Right ventricle myocardium inferior (tissue), 1 donor: Measurements from ENCODE around the gene ATP6V1A. TPM values are rescaled to one million over a fixed set of nuclear protein-coding genes. Genes with fewer than 3 reads are reported as not detected.

ENCODE experiments used
- ATAC-seq: fragments of 200-7000 bp; cut with Tn5 transposase; one replicate; pipeline ENCODE4 v1.9.1; 2020; ENCODE audit warnings: mild to moderate bottlenecking, moderate library complexity
- DNase-seq: peaks from one replicate; pipeline ENCODE4 v3.0.0; 2021; ENCODE audit errors: missing footprints
- intact Hi-C: fragments of 100-400 bp; cut with DNase I; formaldehyde crosslinking; loops from one replicate; pipeline ENCODE4 v1.11.0; 2022
- total RNA-seq: library from RNA; stranded (reverse); fragmentation: NEBNext Ultra II Directional; extraction: Animal tissue kit (Norgen Biotek cat#: 25700); gene quantifications from one replicate; pipeline ENCODE4 v1.2.1, GENCODE V29; 2021
- donor health status: DM: no; HTN: yes; CAD: no; lungs with severe emphysema.

The ATP6V1A gene
- total RNA-seq, 1 donor from 2014 or later = 23.9 TPM

DNA sequence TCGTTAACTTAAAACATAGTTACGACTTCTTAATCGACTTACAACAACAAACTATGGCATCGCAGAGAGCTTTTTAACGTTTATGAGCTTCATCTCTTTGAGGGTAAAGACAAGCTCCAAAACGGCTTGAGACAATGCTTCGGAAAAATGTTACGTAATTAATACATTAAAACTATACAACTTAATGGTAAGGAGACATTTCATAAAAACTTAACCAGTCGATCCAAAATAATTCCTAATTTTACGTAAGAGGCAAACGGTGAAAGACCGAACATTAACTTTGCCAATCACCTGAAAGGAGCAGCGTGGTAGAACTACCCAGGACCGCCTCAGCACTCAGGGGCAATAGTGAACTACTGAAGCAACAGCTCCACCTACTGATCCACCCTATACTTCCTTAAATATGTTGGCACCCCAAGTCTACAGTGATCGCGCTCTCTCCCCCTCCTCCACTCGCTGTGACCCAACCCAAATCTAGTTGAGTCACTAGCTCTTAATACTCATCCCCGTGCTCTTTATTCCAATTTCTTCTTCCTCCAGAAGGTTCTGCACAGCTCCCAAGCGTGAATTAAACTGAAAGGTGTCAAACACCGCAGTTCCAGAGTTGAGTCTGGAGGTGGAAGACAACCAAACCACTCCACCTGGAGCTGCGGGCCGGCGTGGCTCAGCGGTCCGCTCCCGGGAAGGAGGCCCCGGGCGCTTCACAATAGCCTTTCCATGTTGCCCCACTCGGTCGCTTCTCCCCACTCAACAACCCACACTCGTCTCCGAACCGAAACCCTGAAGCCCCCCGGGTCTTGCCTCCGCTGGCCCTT, 1.7 kb upstream of the ATP6V1A start:
- peak; percentile 66 for ATAC-seq
- intact Hi-C loops = loop anchor here (5.0 to 10.0 kb wide), 2 partner anchors 253 to 410 kb away; no protein-coding TSS in a partner anchor
- no peak for DNase-seq

DNA sequence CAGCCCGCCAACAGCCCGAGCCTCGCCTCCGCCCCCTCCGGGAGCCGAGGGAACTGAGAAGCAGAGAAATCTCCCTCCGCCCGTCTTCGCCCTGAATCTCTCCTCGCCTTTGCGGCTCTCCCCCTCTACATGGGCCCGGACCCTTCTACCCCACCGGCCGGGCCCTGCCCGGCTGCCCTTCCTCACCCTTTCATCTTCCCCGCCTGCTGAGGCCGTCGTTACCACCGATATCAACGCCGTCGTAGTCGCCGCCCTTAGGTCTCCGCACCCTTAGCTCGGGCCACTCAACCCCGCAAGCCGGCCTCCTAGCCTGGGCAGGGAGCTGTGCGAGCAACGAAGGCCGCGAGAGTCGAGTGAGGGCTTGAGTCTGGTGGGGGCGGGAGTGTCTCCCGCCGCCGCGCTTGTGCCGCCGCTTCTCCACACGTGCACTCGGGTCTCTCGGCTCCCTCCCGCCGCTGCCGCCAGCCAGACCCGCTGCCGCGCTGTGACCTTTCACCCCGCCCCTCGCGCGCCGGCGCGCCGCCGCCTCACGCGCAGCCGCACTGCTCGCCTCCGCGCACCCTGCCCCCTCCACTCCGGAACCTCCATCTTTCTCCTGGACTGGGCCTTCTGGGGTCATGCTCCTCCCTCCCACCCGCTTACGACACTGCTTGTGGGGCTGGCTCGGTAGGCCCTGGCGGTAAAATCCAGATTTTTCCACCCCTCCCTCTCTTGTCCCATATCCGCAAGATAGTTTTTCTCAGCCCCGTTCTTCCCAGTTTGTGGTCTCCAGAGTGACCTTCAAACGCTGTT, 883 bp upstream of the ATP6V1A start, which contains the start of gene NAA50:
TSS of gene NAA50 (minus strand) at position 494 of the 792 bp plus-strand sequence. CDS start at position 194, 300 bp downstream.
- ATAC-seq = peak; percentile 97
- intact Hi-C loops = loop anchor here (1.0 to 10.0 kb wide), 5 partner anchors 39 to 1401 kb away; partner anchors contain the start of genes CCDC191, QTRT2, USF3 and ZBTB20

DNA sequence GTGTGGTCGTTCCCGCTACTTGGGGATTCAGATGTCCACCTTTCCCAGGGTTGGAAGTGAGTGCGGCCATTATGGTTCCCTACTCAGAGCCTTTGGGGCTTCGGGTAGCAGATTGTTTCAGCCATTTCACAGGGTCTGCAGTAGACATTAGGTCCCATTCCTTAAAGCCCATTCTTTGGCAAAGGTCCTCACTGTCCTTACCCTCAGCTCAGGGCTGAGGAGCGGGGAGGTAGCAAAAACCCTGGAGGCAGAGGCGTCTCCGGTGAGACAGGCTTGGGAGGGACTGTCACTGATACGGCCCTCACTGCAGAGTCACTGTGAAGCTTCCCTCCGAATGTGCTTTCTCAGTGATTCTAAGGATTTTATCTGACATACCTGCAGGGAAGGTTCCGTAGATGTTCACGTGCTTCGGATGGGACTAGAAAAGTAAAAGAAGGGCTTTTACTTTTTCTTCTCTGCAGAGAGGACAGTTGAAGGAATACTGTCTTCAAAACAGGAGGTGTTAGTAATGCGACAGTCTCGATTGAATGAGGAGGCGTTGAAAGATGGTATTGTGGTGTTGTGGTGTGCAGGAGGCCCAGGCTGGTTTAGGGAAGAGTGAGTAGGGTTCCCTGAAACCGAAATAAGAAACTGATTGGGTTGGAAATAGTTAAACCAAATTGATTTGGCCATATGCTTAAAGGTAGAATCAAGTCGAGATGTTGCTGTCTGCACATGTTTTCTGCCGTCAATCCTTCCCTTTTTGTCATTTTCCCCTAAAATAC, 630 bp downstream of the ATP6V1A start:
- ATAC-seq (no peak), DNase-seq (no peak)
- intact Hi-C loops = loop anchor here (2.0 to 10.0 kb wide), 4 partner anchors 37 to 1399 kb away; partner anchors contain the start of genes CCDC191, QTRT2 and ZBTB20

More for the DNA sequence above, 883 bp upstream of the ATP6V1A start, which contains the start of gene NAA50:
- peak; percentile 96 for DNase-seq

DNA sequence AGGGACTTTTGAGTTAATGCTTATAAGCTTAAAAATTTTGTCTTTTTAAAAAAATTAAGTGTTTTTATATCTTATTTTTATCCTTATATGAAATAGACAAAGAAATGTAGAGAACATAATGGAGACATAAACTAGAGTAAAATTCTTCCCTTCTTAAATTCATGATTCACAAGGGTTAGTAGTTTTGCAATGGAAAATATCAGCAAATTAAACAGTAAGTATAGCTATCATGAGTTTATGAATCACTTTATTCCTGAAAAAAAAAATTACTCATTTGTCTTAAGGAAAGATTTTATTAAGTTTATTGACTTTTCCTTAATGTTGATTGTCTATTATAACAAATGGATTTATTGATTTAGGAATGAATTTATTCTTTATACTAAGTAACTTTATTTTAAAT, 4.3 kb downstream of the ATP6V1A start:
- ATAC-seq (no peak), DNase-seq (no peak)
- intact Hi-C loops = no loop called here

DNA sequence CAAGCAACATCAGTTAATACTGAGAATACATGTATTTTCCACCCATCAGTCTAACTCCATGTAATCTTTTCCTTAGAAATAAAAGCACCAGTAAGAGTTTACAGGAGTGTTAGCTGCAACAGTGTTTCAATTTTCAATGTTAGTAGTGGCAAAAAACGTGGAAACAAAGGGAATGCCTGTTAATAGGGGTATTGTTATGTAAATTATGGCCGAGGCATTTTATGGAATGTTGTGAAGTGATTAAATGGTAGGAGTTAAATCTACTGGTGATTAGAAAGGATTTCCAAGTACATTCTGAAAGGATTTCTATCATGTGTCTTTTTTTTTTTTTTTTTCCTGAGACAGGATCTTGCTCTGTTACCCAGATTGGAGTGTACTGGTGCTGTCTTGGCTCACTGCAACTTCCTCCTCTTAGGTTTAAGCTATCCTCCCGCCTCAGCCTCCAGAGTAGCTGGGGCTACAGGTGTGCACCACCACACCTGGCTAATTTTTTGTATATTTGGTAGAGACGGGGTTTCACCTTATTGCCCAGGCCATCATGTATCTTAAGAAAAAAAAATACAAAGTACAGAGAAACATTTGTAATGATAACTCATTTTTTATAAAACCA, 6.6 kb downstream of the ATP6V1A start:
- ATAC-seq = no peak
- no peak for DNase-seq
- intact Hi-C loops = no loop called here

DNA sequence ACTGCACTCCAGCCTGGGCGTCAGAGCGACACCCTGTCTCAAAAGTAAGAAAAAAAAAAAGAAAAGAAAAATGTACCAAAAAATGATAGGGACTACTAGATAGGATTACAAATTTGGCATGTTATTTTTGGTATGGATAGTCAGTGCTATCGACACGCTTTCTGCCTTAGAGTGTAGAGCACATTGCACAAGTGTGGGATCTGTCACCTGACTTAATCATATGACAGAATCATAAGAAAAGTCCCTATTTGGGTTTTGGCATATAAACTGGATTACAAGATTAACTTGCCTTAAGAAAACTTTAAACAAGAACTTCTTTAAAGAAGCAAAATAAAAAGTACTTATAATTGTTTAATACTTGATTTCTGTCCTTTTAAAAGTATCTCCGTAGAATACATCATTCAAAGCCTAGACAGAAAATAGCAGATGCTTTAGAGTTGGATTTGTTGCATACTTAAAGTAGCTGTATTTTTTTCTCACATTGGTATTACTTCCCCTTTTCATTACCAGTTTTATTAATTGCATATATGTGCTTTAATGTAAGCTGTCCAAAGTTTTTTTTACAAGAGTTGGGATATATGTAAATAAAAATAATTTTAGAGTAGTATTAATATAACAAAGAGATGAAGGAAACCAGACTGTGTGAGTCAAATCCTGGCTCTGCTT, 7.8 kb downstream of the ATP6V1A start:
- no peak for DNase-seq
- intact Hi-C loops = no loop called here
- no peak for ATAC-seq

DNA sequence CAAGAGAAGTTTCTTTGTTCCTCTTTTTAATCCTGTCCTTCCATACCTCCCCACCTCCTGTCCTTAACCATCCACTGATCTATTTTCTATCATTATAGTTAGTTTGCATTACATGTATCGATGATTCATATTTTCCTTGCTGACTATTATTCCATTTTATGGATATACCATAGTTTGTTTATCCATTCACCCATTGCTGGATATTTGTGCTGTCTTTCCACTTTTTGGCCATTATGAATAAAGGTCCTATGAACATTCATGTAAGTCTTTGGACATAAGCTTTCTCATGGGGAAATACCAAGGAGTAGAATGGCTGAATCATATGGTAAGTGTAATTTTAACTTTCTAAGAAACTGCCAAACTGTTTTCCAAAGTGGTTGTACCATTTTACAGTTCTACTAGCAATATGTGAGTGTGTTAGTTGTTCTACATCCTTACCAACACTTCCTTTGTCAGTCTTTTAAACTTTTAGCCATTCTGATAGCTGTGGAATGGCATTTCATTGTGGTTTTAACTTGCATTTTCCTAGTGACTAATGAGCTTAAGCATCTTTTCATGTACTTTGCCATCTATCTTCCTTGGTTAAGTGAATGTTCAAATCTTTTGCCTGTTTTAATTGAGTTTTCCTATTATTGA, 11.7 kb downstream of the ATP6V1A start:
- ATAC-seq = no peak
- no peak for DNase-seq
- intact Hi-C loops = no loop called here

DNA sequence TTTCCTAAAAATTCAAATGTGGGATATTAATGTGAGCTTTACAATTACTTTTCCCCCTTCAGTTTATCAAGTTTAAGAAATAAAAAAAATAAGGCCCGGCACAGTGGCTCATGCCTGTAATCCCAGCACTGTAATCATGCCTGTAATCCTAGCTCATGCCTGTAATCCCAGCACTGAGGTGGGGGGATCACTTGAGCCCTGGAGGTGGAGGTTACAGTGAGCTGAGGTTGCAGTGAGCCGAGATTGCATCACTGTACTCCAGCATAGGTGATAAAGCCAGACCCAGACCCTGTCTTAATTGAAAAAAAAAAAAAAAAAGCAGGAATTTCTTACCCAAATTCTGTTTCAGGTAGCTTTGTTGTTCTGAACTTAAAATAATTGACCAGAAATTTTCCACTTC, 17.9 kb downstream of the ATP6V1A start:
- intact Hi-C loops = no loop called here
- DNase-seq = no peak
- ATAC-seq = no peak

DNA sequence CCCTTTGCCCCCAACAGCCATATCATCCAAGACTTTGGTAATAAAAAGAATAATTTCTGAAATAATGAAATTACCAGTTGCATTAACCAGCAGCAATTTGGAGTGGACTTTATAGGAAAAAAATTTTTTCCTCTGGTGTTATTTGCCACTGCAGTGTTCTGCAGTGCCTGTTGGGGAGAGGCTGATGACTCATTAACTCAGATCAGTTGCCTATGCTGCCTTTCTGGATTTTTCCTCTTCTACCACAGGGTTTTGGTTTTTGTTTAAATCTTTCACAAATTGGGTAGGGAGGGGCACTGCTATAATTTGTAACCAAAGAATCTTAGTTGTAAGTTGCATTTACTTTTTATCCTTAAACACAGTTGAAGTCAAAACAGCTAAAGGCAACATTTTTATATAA, 22.7 kb downstream of the ATP6V1A start:
- ATAC-seq (no peak), DNase-seq (no peak)
- intact Hi-C loops = no loop called here

DNA sequence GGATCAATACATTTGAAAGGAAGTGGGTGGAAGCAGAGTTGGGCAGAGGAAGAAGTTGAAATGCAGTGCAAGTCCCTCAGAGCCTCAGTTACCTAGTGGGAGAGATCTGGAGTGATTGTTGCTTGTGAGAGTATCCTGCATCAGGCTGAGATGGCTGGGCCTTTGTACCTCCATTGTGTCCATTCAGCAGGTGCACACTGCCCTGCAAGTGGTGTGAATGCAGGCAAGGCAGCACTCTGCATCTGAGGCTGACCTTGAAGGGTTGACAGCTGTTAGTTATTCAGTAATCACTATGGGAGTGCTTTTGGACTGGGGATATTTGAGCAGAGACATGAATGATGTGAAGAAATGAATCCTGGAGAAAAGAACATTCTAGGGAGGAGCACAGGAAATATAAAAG, 25.2 kb downstream of the ATP6V1A start:
- intact Hi-C loops = no loop called here
- DNase-seq = no peak
- no peak for ATAC-seq

DNA sequence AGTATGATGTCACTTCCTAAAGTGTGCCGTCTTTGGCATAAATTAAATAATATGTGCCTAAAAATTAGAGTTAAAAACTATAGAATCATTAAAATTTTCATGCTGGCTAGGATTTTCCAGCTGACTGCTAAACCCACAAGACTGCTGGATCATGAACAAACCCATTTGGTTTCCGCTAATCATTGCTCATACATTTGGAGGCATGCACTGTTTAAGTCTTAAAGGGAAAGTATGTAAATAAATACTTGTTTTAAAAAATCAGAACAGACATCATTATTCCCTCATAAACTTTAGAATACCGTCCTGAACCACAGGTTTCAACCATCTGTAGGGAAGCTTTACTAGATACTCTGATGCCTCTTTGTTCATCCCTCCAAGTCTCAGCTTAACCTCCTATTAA, 26.5 kb downstream of the ATP6V1A start:
- DNase-seq = no peak
- no peak for ATAC-seq
- intact Hi-C loops = no loop called here

DNA sequence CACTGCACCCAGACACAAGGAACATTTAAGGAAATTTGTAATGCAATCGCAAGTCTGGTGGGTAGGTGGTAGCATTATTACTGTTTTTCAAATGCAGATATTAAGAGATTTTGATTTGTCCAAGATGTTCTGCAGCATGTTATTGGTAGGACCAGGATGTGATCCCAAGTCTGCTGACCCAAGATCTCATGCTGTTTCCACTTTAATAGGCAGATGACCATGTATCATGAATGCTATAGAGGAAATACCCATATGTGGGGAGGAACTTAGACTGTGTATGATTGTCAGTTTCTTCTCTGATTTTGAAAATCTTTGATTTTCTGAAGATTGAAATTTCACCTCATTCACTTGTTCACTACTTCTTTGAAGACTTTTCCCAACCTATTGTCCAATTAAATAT, 28.7 kb downstream of the ATP6V1A start:
- intact Hi-C loops = no loop called here
- no peak for DNase-seq
- ATAC-seq = no peak

DNA sequence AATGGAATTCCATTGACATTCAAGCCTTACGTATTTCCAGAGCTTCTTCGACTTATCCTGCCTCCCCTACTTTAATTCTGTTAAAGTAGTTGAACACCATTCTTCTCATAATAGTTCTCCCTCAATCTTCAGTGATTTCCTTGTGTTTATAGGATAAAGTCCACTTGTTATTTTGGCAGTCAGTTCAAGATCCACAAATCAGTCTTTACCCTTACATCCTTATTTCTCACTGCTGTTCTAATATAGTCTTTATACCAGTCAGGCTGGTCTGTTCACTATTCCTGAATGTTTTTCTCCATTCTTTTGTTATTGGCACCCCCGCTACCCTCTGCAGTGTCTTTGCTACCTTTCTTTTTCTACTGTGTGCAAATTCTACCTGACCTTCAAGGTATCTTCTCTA, 29.7 kb downstream of the ATP6V1A start:
- intact Hi-C loops = no loop called here
- DNase-seq (no peak), ATAC-seq (no peak)

DNA sequence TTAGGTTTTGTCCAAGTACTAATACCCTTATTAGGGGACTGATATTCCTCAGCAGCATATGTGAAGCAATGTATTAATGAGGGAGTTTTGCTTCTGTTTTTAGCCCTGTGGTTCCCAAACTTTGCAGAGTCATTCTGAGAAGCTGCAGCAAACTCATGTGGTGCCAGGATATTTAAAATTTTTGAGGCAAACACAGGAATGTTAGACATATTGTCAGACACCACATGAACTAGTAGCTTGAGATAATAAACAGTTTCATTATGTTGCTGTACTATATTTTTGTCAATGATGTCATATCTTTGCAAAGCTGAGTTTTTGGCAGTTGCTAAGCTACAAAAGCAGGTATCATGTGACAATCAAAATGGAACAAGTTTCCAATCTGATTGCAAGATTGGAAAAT, 36.6 kb downstream of the ATP6V1A start:
- DNase-seq = no peak
- intact Hi-C loops = no loop called here
- ATAC-seq = no peak

DNA sequence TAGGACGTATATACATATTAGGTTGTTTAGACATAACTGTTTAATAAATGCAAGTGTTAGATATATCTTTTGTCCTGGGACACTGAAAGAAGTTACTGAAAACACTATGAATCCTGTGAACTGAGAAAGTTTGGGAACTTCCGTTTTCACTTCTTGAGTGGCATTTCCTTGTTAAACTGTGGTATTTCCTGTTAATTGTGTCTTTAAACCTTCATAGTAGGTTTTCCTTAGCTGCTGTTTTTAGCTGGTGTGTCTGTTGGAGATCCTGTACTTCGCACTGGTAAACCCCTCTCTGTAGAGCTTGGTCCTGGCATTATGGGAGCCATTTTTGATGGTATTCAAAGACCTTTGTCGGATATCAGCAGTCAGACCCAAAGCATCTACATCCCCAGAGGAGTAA, 37.1 kb downstream of the ATP6V1A start:
- DNase-seq (no peak), ATAC-seq (no peak)
- intact Hi-C loops = loop anchor here (2.0 kb wide), 1 partner anchor 37 kb away; the partner anchor contains the start of genes ATP6V1A and NAA50

DNA sequence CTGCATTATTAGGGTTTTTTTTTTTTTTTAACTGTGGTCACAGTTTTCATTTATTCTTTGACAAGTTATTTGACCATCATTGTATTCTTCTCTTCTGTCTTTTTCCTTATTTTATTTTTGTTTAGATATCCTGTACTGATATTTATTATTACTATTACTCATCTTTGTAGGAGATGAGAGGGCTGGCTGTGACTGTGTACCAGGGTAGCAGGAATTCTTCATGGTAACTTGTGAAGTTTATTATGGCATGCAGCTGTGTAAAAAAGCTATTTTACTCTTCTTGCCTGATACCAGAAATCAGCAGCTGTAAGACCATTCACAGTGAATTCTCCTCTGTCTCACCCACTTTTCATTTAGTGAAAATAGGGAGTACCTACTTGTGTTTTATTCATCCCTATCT, 44.5 kb downstream of the ATP6V1A start:
- no peak for ATAC-seq

DNA sequence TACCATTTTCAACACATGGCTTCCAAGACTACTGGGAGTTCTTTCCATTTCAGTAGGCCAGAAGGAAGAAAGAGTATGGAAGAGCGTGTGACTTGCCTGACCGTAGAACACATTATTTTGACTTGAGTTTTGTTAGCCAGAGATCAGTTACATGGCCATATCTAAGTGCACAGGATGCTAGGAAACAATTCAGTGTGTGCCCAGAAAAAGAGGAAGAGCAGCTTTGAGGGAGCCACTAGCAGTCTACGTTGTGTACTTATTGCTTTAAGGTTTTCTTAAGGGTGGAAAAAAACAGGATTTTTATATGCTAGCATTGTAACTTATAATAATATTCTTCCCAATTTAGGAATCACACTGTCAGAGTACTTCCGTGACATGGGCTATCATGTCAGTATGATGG, 47.7 kb downstream of the ATP6V1A start:
- intact Hi-C loops = no loop called here
- ATAC-seq (no peak), DNase-seq (no peak)

More for the DNA sequence above, 44.5 kb downstream of the ATP6V1A start:
- no peak for DNase-seq
- intact Hi-C loops = no loop called here

DNA sequence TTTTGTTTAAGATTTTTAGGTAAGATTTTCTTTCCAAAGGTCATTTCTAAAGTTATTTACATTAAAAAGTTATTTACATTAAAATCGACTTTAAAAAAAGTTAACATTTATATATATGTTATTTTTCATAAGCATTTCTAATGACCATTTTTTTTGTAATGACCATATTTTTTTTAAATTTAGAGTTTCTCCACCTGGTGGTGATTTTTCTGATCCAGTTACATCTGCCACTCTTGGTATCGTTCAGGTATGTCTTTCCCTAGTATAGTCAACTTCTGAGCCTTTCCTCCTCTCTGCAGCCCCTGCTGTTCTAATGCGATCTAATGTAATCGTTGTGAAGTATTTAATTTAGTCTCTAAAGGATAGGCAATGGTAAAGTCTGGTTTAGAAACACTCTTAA, 48.9 kb downstream of the ATP6V1A start:
- intact Hi-C loops = no loop called here
- no peak for ATAC-seq
- no peak for DNase-seq
